PC-3 (cell line): ENCODE data around the gene DLG2. TPM values are rescaled to one million over a fixed set of nuclear protein-coding genes. Genes with fewer than 3 reads are reported as not detected.
A peak's percentile ranks its signal among the peaks of the same experiment; 100 is the strongest.

Experiments used
- ATAC-seq: fragments of 200-7000 bp; cut with Tn5 transposase; 2 replicates; pipeline ENCODE4 v1.9.1; 2020; ENCODE audit warnings: mild to moderate bottlenecking, moderate library complexity
- BruUV-seq: library from RNA; stranded (reverse); fragments of 400-500 nt; replicated peaks from 2 replicates; lab custom pipeline; 2021; lab: Mats Ljungman, UMichigan
- CTCF ChIA-PET: fragments of 300-600 bp; sonication (Branson Sonifier 250); formaldehyde crosslinking; loops from one replicate; lab custom pipeline; 2022; ENCODE audit warnings: antibody characterized with exemption; lab: Charles Lee
- POLR2A ChIA-PET: fragments of 300-600 bp; sonication (Branson Sonifier 250); formaldehyde crosslinking; loops from one replicate; lab custom pipeline; 2022; ENCODE audit warnings: antibody characterized with exemption; ENCODE audit not compliant: unreplicated experiment; lab: Charles Lee
- DNase-seq: peaks from one replicate; pipeline ENCODE4 v3.0.0-alpha.2; 2015
- H2AFZ ChIP-seq: fragments of 300-600 bp; sonication (generic); 2 replicates; pipeline ENCODE4 v1.6.0; 2016; ENCODE audit warnings: antibody characterized with exemption, low read length
- H3F3A ChIP-seq: fragments of 300-600 bp; sonication (generic); one replicate; pipeline ENCODE4 v1.6.0; 2017; ENCODE audit warnings: antibody characterized with exemption, low read length, control low read depth, mild to moderate bottlenecking; ENCODE audit not compliant: unreplicated experiment
- H3K27ac ChIP-seq: fragments of 300-600 bp; sonication (generic); 2 replicates; pipeline ENCODE4 v1.5.1; 2016; ENCODE audit warnings: mild to moderate bottlenecking, low read length
- H3K27me3 ChIP-seq: fragments of 300-600 bp; sonication (generic); 2 replicates; pipeline ENCODE4 v1.6.1; 2016; ENCODE audit warnings: low read length, mixed read lengths
- H3K36me3 ChIP-seq: fragments of 300-600 bp; sonication (generic); 2 replicates; pipeline ENCODE4 v1.6.1; 2016; ENCODE audit warnings: low read depth, mixed run types, low read length, mixed read lengths
- H3K4me1 ChIP-seq: fragments of 300-600 bp; sonication (generic); 2 replicates; pipeline ENCODE4 v1.5.1; 2016; ENCODE audit warnings: low read length; ENCODE audit not compliant: insufficient read depth
- H3K4me2 ChIP-seq: fragments of 300-600 bp; sonication (generic); 2 replicates; pipeline ENCODE4 v1.6.0; 2016; ENCODE audit warnings: low read length
- H3K4me3 ChIP-seq: fragments of 300-600 bp; sonication (generic); 2 replicates; pipeline ENCODE4 v1.5.1; 2016; ENCODE audit warnings: mild to moderate bottlenecking, low read length, mixed read lengths
- H3K79me2 ChIP-seq: fragments of 300-600 bp; sonication (generic); 2 replicates; pipeline ENCODE4 v1.6.1; 2017; ENCODE audit warnings: low read length, mixed read lengths
- H3K9ac ChIP-seq: fragments of 300-600 bp; sonication (generic); 2 replicates; pipeline ENCODE4 v1.6.0; 2016; ENCODE audit warnings: mild to moderate bottlenecking, low read length
- H3K9me2 ChIP-seq: fragments of 300-600 bp; sonication (generic); replicated peaks from 2 replicates; pipeline ENCODE4 v1.6.1; 2016; ENCODE audit warnings: mixed run types, low read length, mixed read lengths
- H3K9me3 ChIP-seq: fragments of 300-600 bp; sonication (generic); 2 replicates; pipeline ENCODE4 v1.6.1; 2016; ENCODE audit warnings: low read length, mixed read lengths
- H4K20me1 ChIP-seq: fragments of 300-600 bp; sonication (generic); 2 replicates; pipeline ENCODE4 v1.6.1; 2016; ENCODE audit warnings: low read length, mixed read lengths
- CTCF ChIP-seq: fragments of 300-600 bp; sonication (generic); conservative IDR thresholded peaks from 2 replicates; pipeline ENCODE4 v1.5.1; 2017; ENCODE audit warnings: antibody characterized with exemption, low read depth, mild to moderate bottlenecking, low read length
- EZH2 ChIP-seq: fragments of 300-600 bp; sonication (generic); IDR thresholded peaks from one replicate; pipeline ENCODE4 v1.6.1; 2017; ENCODE audit warnings: antibody characterized with exemption, mild to moderate bottlenecking, low read length; ENCODE audit not compliant: unreplicated experiment
- EZH2phosphoT487 ChIP-seq: fragments of 300-600 bp; sonication (generic); IDR thresholded peaks from 2 replicates; pipeline ENCODE4 v1.6.1; 2018; ENCODE audit warnings: mild to moderate bottlenecking, antibody characterized with exemption, low read length, borderline replicate concordance
- intact Hi-C: fragments of 100-400 bp; cut with micrococcal nuclease; formaldehyde crosslinking; loops from 2 replicates; pipeline ENCODE4 v1.9.0; 2023
- total RNA-seq: library from RNA; depleted of rRNA; stranded (reverse); fragments of >200 nt; gene quantifications from 2 replicates; pipeline ENCODE4 v1.2.3, GENCODE V29; 2014

The DLG2 gene
- total RNA-seq, 1 experiment from 2014 or later, result 0.58 TPM

DNA sequence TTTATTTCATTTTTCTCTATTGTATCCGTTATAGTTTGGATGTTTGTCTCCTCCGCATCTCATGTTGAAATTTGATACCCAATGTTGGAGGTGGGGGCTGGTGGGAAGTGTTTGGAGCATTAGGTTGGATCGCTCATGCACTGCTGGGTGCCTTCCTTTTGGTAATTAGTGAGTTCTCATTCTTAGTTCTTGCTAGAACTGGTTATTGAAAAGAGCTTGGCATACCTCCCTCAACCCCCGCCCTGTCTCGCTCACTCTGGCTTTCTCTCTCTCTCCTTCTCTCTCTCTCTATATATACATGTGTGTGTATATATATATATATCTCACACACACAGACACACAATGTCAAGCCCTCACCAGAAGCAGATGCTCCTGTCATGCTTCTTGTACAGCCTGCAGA lies 978.7 kb downstream of the DLG2 start:
- Histone ChIP-seq H3K27me3 (peaks cover 13% of the 10 kb centered on the region; the same call in 1 of the 2 replicates), H2AFZ (no peak overlapping the region), H3K9ac (no peak overlapping the region), H4K20me1 (no peaks in the 10 kb centered on the region), H3K4me1 (no peaks in the 10 kb centered on the region), H3K79me2 (no peaks in the 10 kb centered on the region), H3K9me3 (no peaks in the 10 kb centered on the region), H3K4me2 (no peak overlapping the region), H3K36me3 (no peaks in the 10 kb centered on the region), H3K27ac (no peak overlapping the region), H3F3A (no peaks in the 10 kb centered on the region), H3K9me2 (no peaks in the 10 kb centered on the region), H3K4me3 (no peak overlapping the region)
- TF ChIP-seq EZH2 (no peak), EZH2phosphoT487 (no peak), CTCF (no peak)
- no peak for DNase-seq
- no TSS peak for BruUV-seq
- ChIA-PET CTCF (no interaction called here), POLR2A (no interaction called here)
- intact Hi-C loops, result no loop called here
- ATAC-seq, result no peak

DNA sequence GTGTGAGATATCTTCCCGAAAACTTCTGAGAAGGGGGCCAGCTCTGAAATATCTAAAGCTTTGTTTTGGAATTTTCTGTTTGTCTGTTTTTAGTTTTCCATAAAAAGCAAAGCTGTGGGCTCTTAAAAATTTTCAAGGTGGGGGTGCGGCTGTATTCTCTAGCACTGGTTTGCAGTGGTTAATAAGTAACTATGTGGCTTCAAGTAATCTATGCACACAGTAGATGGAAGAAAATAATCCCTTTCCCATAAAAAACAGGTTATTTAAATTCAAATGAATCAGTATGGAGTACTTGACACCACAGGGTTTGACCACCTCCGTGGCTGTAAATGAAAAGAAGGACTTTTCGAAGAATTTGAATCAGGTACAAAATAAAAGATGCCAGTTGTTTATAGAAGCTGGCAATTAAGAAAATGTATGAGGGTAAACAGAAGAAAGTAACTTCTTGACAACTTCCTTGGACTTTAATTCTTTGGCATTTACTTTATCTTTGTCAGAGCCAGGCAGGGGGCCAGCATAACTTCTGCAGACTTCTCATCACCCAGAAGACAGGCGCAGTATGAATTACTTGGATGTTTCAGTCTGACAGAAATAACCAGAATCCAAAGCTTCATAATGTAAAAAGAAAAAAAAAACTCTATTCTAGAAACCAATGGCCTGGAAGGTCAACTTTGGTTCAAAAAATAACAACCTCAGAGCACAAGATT lies 981.0 kb downstream of the DLG2 start:
- H3K36me3 ChIP-seq, result no peaks in the 10 kb centered on the region
- no peaks in the 10 kb centered on the region for H3F3A ChIP-seq
- no peak overlapping the region for H3K27ac ChIP-seq
- DNase-seq (no peak), ATAC-seq (no peak)
- ChIA-PET POLR2A (no interaction called here), CTCF (no interaction called here)
- no peak overlapping the region for H2AFZ ChIP-seq
- H3K9ac ChIP-seq, result no peak overlapping the region
- intact Hi-C loops, result no loop called here
- H3K79me2 ChIP-seq, result no peaks in the 10 kb centered on the region
- no peak overlapping the region for H3K4me3 ChIP-seq
- H3K27me3 ChIP-seq, result peaks cover 13% of the 10 kb centered on the region; the same call in 1 of the 2 replicates
- H3K4me1 ChIP-seq, result no peaks in the 10 kb centered on the region
- no peaks in the 10 kb centered on the region for H3K9me2 ChIP-seq
- H4K20me1 ChIP-seq, result no peaks in the 10 kb centered on the region
- TF ChIP-seq CTCF, result no peak
- TF ChIP-seq EZH2phosphoT487, result no peak
- no peak for TF ChIP-seq EZH2
- no TSS peak for BruUV-seq
- H3K4me2 ChIP-seq, result no peak overlapping the region
- no peaks in the 10 kb centered on the region for H3K9me3 ChIP-seq

DNA sequence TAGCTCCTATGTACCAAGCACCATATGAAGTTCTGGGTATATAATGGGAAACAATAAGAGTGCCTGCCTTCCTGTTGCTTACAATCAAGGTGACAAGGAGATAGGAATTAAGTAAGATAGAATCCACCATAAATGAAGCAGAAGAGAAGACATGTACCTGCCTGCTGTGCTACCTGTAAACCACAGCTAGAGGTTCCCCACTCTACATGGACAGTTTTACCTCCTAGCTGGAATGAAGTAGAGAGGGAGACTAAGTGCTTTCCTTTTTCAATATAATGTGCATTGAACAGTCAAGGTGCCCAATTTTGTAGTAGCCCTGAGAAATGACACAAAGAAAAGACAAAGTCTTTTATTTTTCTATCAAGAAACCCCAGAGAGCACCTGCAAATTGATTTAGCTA lies 984.6 kb downstream of the DLG2 start:
- no peaks in the 10 kb centered on the region for H4K20me1 ChIP-seq
- ATAC-seq (no peak), DNase-seq (no peak)
- no peaks in the 10 kb centered on the region for H3F3A ChIP-seq
- H3K4me3 ChIP-seq, result no peak overlapping the region
- no peaks in the 10 kb centered on the region for H3K36me3 ChIP-seq
- POLR2A ChIA-PET, result no interaction called here
- intact Hi-C loops, result no loop called here
- CTCF ChIA-PET, result no interaction called here
- no peak overlapping the region for H3K27ac ChIP-seq
- 0 out of 2 replicates have a peak, but pooled peaks have one; percentile 11 for TF ChIP-seq CTCF
- no peak for TF ChIP-seq EZH2
- H3K4me2 ChIP-seq, result no peak overlapping the region
- no peak overlapping the region for H3K9ac ChIP-seq
- H3K9me2 ChIP-seq, result no peaks in the 10 kb centered on the region
- no TSS peak for BruUV-seq
- H3K79me2 ChIP-seq, result no peaks in the 10 kb centered on the region
- H2AFZ ChIP-seq, result no peak overlapping the region
- H3K27me3 ChIP-seq, result peaks cover 17% of the 10 kb centered on the region; the same call in 1 of the 2 replicates
- H3K9me3 ChIP-seq, result no peaks in the 10 kb centered on the region
- no peaks in the 10 kb centered on the region for H3K4me1 ChIP-seq
